Astrocyte (in vitro differentiated cells and primary cell): ENCODE measurements around the gene RAB40B.

Source experiments
- EZH2 ChIP-seq: IDR thresholded peaks from 2 replicates; pipeline ENCODE4 v1.6.1; 2012; ENCODE audit warnings: mild to moderate bottlenecking, low read length, inconsistent platforms; ENCODE audit not compliant: insufficient read depth
- TF ChIP-seq, protein P1 (sequence below): IDR thresholded peaks from 2 replicates; pipeline ENCODE4 v1.5.1; 2011; ENCODE audit warnings: low read depth, mild to moderate bottlenecking, inconsistent platforms, low read length, moderate library complexity; ENCODE audit not compliant: insufficient read depth

DNA sequence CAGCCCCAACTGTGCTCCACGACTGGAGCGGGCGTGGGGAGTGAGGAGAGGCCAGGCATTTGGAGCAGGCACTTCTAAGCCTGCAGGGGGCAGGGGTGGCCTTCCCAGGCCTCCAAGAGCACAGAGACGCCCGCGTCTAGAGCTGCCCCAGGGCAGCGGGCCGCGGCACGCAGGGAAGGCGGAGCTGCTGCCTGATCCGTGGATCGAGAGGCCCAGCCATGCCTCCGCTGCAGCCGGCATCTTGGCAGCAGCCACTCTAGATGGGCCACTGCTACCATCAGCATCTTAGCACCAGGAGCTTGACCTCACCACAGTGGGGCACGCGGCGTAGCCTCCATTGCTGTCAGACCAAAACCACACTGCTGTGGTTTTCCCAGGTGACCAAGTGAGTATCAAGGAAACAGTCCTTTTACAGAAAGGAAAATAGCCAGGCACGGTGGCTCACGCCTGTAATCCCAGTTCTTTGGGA, 29.8 kb downstream of the RAB40B start:
- TF ChIP-seq, protein P1, sequence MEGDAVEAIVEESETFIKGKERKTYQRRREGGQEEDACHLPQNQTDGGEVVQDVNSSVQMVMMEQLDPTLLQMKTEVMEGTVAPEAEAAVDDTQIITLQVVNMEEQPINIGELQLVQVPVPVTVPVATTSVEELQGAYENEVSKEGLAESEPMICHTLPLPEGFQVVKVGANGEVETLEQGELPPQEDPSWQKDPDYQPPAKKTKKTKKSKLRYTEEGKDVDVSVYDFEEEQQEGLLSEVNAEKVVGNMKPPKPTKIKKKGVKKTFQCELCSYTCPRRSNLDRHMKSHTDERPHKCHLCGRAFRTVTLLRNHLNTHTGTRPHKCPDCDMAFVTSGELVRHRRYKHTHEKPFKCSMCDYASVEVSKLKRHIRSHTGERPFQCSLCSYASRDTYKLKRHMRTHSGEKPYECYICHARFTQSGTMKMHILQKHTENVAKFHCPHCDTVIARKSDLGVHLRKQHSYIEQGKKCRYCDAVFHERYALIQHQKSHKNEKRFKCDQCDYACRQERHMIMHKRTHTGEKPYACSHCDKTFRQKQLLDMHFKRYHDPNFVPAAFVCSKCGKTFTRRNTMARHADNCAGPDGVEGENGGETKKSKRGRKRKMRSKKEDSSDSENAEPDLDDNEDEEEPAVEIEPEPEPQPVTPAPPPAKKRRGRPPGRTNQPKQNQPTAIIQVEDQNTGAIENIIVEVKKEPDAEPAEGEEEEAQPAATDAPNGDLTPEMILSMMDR, result no peak
- no peak for TF ChIP-seq EZH2
